ENCODE measurements around the gene PTGDS. TPM values are rescaled to one million over a fixed set of nuclear protein-coding genes. Genes with fewer than 3 reads are reported as not detected.

Gene PTGDS
- polyA plus RNA-seq, 1 donor from 2014 or later: 2.0 TPM

GRCh38 chr9:137015976-137016375 lies 38.7 kb downstream of the PTGDS start:
- no peaks in the 10 kb centered on the region for H4K20me1 ChIP-seq (ENCODE audit: insufficient read depth)
- no peak overlapping the region for H3K9ac ChIP-seq (ENCODE audit: low read length)
- H2AFZ ChIP-seq (ENCODE audit: low read depth, low read length): no peak overlapping the region
- H3K9me3 ChIP-seq (ENCODE audit: low read length): no peaks in the 10 kb centered on the region
- H3K27ac ChIP-seq (ENCODE audit: low read length): no peak overlapping the region
- TF ChIP-seq EP300 (conservative IDR thresholded peaks at IDR 0.05; ENCODE audit: poor library complexity, severe bottlenecking): no peak
- TF ChIP-seq POLR2AphosphoS5 (IDR thresholded peaks at IDR 0.05): no peak
- no peak for TF ChIP-seq EZH2 (IDR thresholded peaks at IDR 0.05; ENCODE audit: borderline replicate concordance, insufficient read depth, low read length, poor library complexity, severe bottlenecking)
- TF ChIP-seq TAF1 (IDR thresholded peaks at IDR 0.05; ENCODE audit: low read depth): no peak
- TF ChIP-seq REST (IDR thresholded peaks at IDR 0.05; ENCODE audit: borderline replicate concordance): no peak
- TF ChIP-seq CTCF (IDR thresholded peaks at IDR 0.05; ENCODE audit: poor library complexity, severe bottlenecking): no peak
- no peaks in the 10 kb centered on the region for H3K9me2 ChIP-seq (ENCODE audit: insufficient read depth, low read length)
- no peaks in the 10 kb centered on the region for H3K27me3 ChIP-seq (ENCODE audit: insufficient read depth, low read depth, low read length)
- H3K4me3 ChIP-seq (ENCODE audit: low read length): no peak overlapping the region
- no peaks in the 10 kb centered on the region for H3F3A ChIP-seq (ENCODE audit: insufficient read depth, low read length, poor library complexity, severe bottlenecking)
- peaks cover 7% of the 10 kb centered on the region for H3K36me3 ChIP-seq (ENCODE audit: insufficient read depth, low read length)
- H3K79me2 ChIP-seq (replicated peaks; ENCODE audit: insufficient read depth, low read length): no peaks in the 10 kb centered on the region
- no peak overlapping the region for H3K4me2 ChIP-seq (ENCODE audit: low read length)

GRCh38 chr9:137016436-137016835 lies 39.1 kb downstream of the PTGDS start:
- peaks cover 7% of the 10 kb centered on the region for H3K36me3 ChIP-seq (ENCODE audit: insufficient read depth, low read length)
- no peaks in the 10 kb centered on the region for H3K9me2 ChIP-seq (ENCODE audit: insufficient read depth, low read length)
- H4K20me1 ChIP-seq (ENCODE audit: insufficient read depth): no peaks in the 10 kb centered on the region
- H3K79me2 ChIP-seq (replicated peaks; ENCODE audit: insufficient read depth, low read length): no peaks in the 10 kb centered on the region
- H3K4me2 ChIP-seq (ENCODE audit: low read length): no peak overlapping the region
- H3K9me3 ChIP-seq (ENCODE audit: low read length): no peaks in the 10 kb centered on the region
- H3K9ac ChIP-seq (ENCODE audit: low read length): no peak overlapping the region
- H3F3A ChIP-seq (ENCODE audit: insufficient read depth, low read length, poor library complexity, severe bottlenecking): no peaks in the 10 kb centered on the region
- H3K4me3 ChIP-seq (ENCODE audit: low read length): no peak overlapping the region
- no peak for TF ChIP-seq MXI1 (conservative IDR thresholded peaks at IDR 0.05; ENCODE audit: poor library complexity, severe bottlenecking)
- no peak for TF ChIP-seq POLR2AphosphoS5 (IDR thresholded peaks at IDR 0.05)
- no peak for TF ChIP-seq EZH2 (IDR thresholded peaks at IDR 0.05; ENCODE audit: borderline replicate concordance, insufficient read depth, low read length, poor library complexity, severe bottlenecking)
- no peak for TF ChIP-seq CTCF (IDR thresholded peaks at IDR 0.05; ENCODE audit: poor library complexity, severe bottlenecking)
- TF ChIP-seq SMC3 (conservative IDR thresholded peaks at IDR 0.05; ENCODE audit: poor library complexity): no peak
- TF ChIP-seq RAD21 (conservative IDR thresholded peaks at IDR 0.05): no peak
- no peak for TF ChIP-seq EP300 (conservative IDR thresholded peaks at IDR 0.05; ENCODE audit: poor library complexity, severe bottlenecking)
- no peak for TF ChIP-seq REST (IDR thresholded peaks at IDR 0.05; ENCODE audit: borderline replicate concordance)
- TF ChIP-seq TAF1 (IDR thresholded peaks at IDR 0.05; ENCODE audit: low read depth): no peak
- H3K27ac ChIP-seq (ENCODE audit: low read length): no peak overlapping the region
- H2AFZ ChIP-seq (ENCODE audit: low read depth, low read length): no peak overlapping the region
- H3K27me3 ChIP-seq (ENCODE audit: insufficient read depth, low read depth, low read length): no peaks in the 10 kb centered on the region

Data from neural cell (in vitro differentiated cells).